GM21447 (cell line): ENCODE results near the gene FCER1G.

Experiments
- ATAC-seq: cut with Tn5 transposase; IDR thresholded peaks from one replicate; pipeline ENCODE4 v1.9.1; 2021; ENCODE audit not compliant: unreplicated experiment

FCER1G gene

GRCh38 chr1:161261261-161262235 is 46.5 kb downstream of the FCER1G start:
- ATAC-seq = no peak

GRCh38 chr1:161265305-161265704 is 50.2 kb downstream of the FCER1G start:
- ATAC-seq = no peak

- no peak for ATAC-seq
Measured at GRCh38 chr1:161266202-161266601, 51.1 kb downstream of the FCER1G start.

- no peak for ATAC-seq
Measured at GRCh38 chr1:161266836-161267235, 51.7 kb downstream of the FCER1G start.

GRCh38 chr1:161267321-161267720 is 52.2 kb downstream of the FCER1G start:
- ATAC-seq = no peak
